ENCODE data around the gene ZFR2. TPM values are rescaled to one million over a fixed set of nuclear protein-coding genes. Genes with fewer than 3 reads are reported as not detected.

Gene ZFR2
- total and polyA plus RNA-seq, 2 of the 8 experiments (the other 6 are each of a cell fraction or from before 2014, with no cell fraction given): 14.5 to 28.4 TPM

DNA sequence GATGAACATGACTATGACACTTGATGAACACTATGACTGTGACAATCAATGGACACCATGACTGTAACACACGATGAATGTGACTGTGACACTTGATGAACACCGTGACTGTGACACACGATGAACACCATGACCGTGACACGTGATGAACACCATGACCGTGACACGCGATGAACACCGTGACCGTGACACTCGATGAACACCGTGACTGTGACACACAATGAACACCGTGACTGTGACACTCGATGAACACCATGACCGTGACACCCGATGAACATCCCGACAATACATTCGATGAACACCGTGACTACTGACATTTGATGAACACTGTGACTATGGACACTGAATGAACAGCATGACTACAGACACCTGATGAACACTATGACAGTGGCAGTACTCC is 30.9 kb downstream of the ZFR2 start (continued):
- TF ChIP-seq, protein P1, sequence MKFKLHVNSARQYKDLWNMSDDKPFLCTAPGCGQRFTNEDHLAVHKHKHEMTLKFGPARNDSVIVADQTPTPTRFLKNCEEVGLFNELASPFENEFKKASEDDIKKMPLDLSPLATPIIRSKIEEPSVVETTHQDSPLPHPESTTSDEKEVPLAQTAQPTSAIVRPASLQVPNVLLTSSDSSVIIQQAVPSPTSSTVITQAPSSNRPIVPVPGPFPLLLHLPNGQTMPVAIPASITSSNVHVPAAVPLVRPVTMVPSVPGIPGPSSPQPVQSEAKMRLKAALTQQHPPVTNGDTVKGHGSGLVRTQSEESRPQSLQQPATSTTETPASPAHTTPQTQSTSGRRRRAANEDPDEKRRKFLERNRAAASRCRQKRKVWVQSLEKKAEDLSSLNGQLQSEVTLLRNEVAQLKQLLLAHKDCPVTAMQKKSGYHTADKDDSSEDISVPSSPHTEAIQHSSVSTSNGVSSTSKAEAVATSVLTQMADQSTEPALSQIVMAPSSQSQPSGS (IDR thresholded peaks at IDR 0.05; ENCODE audit: low read length): no peak

Measured in H1 (cell line).